Spinal cord (tissue), 10 donors: ENCODE measurements around the gene IGSF1. TPM values are rescaled to one million over a fixed set of nuclear protein-coding genes. Genes with fewer than 3 reads are reported as not detected.

ENCODE experiments used
- DNase-seq, 6 donors: peaks; one replicate each; pipeline versions ENCODE4 v3.0.0 to v3.0.0-alpha.2; 2013 to 2015; ENCODE audit warnings: low spot score in 6 of 6, low read depth in 4 of 6
- H3K27ac ChIP-seq: one replicate; pipeline ENCODE4 v1.5.1; 2013; ENCODE audit warnings: low read depth, low read length, control low read depth
- H3K27me3 ChIP-seq: one replicate; pipeline ENCODE4 v1.6.1; 2013; ENCODE audit warnings: low read length; ENCODE audit not compliant: control insufficient read depth, insufficient read depth
- H3K36me3 ChIP-seq: one replicate; pipeline ENCODE4 v1.6.1; 2013; ENCODE audit warnings: low read length; ENCODE audit not compliant: control insufficient read depth, insufficient read depth
- H3K4me1 ChIP-seq: one replicate; pipeline ENCODE4 v1.6.1; 2013; ENCODE audit warnings: low read length; ENCODE audit not compliant: control insufficient read depth, insufficient read depth
- H3K4me3 ChIP-seq: one replicate; pipeline ENCODE4 v1.5.1; 2013; ENCODE audit warnings: low read depth, low read length, control low read depth
- H3K9me3 ChIP-seq: one replicate; pipeline ENCODE4 v1.6.1; 2013; ENCODE audit warnings: low read length; ENCODE audit not compliant: control insufficient read depth, insufficient read depth
- WGBS: methylation state at CpG from one replicate; pipeline ENCODE4 v1.1.5; 2013; ENCODE audit warnings: missing lambda C conversion rate; ENCODE audit not compliant: insufficient coverage; 5-methylcytosine and 5-hydroxymethylcytosine counted together
- polyA plus RNA-seq, 2 donors: library from polyadenylated mRNA; unstranded; fragments of 120-200 nt; gene quantifications; one replicate each; pipeline ENCODE4 v1.2.1, GENCODE V29; 2013; ENCODE audit not compliant: insufficient read length in 2 of 2
- total RNA-seq, 2 donors: library from RNA; depleted of rRNA in 1 of 2; stranded (reverse); fragments of 120-200 nt in 1 of 2; fragments of >200 nt in 1 of 2; gene quantifications; one replicate each; pipeline versions ENCODE4 v1.2.3 to v1.2.4, GENCODE V29; 2013 to 2014
- donor health status: healthy.

Gene IGSF1
- total and polyA plus RNA-seq, 4 donors: 9.3 to 17.3 (median 14.2) TPM

DNA sequence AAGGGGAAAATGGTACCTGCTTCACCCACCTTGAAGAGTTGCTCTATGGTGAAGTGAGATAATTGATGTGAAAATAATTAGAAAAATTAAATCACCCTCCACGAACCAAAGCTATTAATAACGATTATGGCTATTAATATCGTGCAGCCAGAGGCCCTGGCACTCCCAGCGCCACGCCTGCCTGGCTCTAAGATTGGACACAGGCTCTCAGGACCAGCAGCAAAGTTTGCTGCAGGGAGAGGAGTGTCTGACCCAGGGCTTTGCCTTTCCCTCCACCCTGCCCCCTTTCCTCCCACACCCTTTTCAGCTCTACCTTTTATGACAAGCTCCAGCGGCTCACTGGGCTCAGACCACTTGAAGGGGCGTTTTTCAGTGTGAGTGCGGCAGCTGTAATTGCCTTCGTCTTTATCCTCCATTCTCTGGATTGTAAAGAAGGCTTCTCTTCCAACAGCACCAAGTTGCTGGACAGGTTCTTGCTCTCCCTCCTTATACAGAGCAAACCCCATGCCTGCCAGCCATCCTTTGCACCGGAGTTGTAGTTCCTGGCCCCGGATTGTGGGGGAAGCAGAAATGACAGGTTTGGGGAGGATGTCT lies 11.5 kb downstream of the IGSF1 start:
- Histone ChIP-seq H3K27me3 (peaks cover 23% of the 10 kb centered on the region), H3K36me3 (no peaks in the 10 kb centered on the region), H3K27ac (no peak overlapping the region), H3K9me3 (no peaks in the 10 kb centered on the region), H3K4me1 (peaks cover 2% of the 10 kb centered on the region), H3K4me3 (no peak overlapping the region)
- 46% methylated on average over 6 of the region's 11 CpGs for WGBS
- no peak for DNase-seq

DNA sequence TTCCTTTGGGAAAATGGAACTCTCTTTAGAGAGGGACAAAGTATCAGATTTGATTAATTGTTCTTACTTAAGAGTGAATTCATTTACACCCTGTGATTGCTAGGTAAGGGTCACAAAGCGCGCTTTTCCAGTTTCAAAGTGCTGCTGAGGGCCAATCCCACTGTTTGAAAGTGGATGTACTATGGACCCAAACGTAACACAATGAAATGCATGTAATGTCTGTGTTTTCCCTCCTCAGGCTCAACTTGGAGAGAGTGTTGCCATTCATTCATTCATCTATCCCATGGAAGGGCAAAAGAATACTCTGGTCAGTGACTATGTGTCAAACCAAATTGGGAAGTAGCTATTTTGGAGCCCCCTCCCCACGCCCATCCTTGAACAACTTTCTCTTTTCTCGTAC lies 16.1 kb downstream of the IGSF1 start:
- Histone ChIP-seq H3K4me3 (no peak overlapping the region), H3K36me3 (no peaks in the 10 kb centered on the region), H3K9me3 (no peaks in the 10 kb centered on the region), H3K27ac (no peak overlapping the region), H3K4me1 (no peaks in the 10 kb centered on the region), H3K27me3 (peaks cover 9% of the 10 kb centered on the region)
- no CpG with 5 or more reads among the region's 5 CpGs for WGBS
- no peak for DNase-seq

DNA sequence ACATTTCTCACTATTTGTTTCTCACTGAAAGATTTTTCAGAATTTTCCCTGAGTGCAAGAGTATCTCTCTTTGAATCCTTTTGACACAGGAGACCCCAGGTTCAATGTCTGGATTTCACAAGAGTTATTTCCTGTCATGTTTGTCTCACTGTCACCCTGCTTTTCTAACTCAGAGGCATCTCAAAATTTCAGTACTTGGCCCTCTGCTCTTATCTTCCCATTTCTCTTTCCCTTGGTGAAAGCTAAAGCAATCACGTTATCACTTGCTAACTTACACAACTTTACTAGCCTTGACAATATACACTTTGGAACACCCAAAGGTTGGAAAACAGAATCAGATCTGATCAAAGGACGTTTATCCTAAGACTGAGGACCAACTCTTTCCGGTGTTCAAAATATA lies 17.3 kb downstream of the IGSF1 start:
- H3K4me3 ChIP-seq: no peak overlapping the region
- no peak for DNase-seq
- H3K4me1 ChIP-seq: no peaks in the 10 kb centered on the region
- no peaks in the 10 kb centered on the region for H3K9me3 ChIP-seq
- WGBS: 49% methylated on average over 3 of the region's 3 CpGs
- peaks cover 7% of the 10 kb centered on the region for H3K27me3 ChIP-seq
- H3K36me3 ChIP-seq: no peaks in the 10 kb centered on the region
- no peak overlapping the region for H3K27ac ChIP-seq

DNA sequence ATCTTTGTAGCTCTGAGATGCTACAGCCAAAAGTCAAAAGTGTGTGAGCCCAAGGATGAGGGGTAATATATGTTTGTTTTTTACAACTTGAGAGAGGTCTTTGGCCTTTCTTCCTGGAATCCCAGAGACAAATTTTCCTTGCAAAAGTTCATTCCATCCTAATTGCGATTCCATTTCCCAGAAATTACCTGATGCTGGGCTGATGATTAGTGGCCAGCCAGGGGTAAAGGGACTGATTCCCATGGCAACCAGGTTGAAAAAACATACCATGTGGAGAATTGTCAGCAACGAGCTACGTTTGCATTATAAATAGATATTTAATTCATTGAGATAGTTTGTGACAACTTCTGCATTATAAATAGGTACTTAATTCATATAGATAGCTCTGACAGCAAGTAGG lies 17.8 kb downstream of the IGSF1 start:
- no peak overlapping the region for H3K4me3 ChIP-seq
- H3K36me3 ChIP-seq: no peaks in the 10 kb centered on the region
- no peaks in the 10 kb centered on the region for H3K9me3 ChIP-seq
- no peak for DNase-seq
- no CpG with 5 or more reads among the region's 3 CpGs for WGBS
- H3K4me1 ChIP-seq: no peaks in the 10 kb centered on the region
- H3K27me3 ChIP-seq: peaks cover 7% of the 10 kb centered on the region
- H3K27ac ChIP-seq: no peak overlapping the region

DNA sequence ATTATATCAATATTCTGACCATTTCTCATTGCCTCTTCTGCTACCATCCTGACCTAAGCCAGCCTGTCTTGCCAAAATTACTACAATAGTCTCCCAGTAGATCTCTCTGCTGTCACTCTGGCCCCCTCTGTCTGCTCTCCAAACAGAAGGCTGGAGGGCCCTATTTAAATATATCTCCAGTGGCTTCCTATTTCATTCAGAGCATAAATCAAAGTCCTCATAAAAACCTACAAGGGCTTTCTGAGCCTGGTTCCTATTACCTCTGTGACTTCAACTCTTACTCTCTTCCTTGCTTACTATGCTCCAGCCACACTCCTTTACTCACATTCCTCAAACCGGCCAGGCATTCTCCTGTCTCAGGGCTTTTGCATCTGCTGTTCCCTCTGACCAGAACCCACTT lies 19.0 kb downstream of the IGSF1 start:
- DNase-seq: no peak
- WGBS: 13% methylated on average over 1 of the region's 1 CpG

DNA sequence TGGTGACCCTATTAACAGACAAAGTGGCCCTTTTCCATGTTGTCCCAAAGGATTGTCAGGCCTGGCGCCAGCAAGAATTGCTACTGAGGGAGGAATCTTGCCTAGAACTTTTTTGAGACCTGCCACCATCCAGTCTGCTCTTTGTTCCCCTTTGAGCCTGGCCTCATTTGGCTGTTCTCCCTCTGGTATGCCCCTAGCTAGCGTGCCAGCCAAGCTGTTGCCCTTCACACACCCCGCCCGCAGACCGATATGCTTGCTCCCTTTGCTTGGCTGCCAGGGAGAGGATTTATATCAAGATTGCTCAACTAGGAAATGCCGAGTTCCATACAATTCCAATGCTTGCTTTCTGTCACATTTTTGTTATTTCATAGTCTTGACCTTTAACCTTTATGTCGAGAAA lies 24.4 kb downstream of the IGSF1 start:
- 69% methylated on average over 7 of the region's 7 CpGs for WGBS
- Histone ChIP-seq H3K27ac (no peak overlapping the region), H3K27me3 (peaks cover 2% of the 10 kb centered on the region), H3K4me1 (no peaks in the 10 kb centered on the region), H3K9me3 (no peaks in the 10 kb centered on the region), H3K4me3 (no peak overlapping the region), H3K36me3 (no peaks in the 10 kb centered on the region)
- peak in 1 of 6 donors; percentile 13 for DNase-seq

More for the DNA sequence above, 19.0 kb downstream of the IGSF1 start:
- Histone ChIP-seq H3K27me3 (peaks cover 7% of the 10 kb centered on the region), H3K4me3 (no peak overlapping the region), H3K9me3 (no peaks in the 10 kb centered on the region), H3K4me1 (no peaks in the 10 kb centered on the region), H3K36me3 (no peaks in the 10 kb centered on the region), H3K27ac (no peak overlapping the region)

DNA sequence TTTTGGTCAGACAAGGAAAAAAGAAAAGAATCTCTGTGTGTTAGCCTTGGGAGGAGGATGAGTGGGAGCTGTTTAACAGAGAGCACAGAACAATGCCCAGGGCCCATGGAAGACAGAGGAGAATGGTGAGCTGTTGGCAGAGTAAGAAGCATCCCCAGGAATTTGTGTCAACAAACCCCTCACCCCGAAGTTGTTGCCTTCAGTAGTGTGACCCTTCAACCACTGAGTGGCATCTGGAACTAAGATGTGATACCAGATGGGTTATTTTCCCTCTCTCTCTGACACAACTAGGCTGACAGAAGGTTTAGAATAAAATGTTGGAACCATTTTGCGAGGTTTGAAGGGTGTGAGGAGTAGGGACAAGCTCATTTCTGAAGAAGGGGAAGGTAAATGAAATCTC lies 25.1 kb downstream of the IGSF1 start:
- DNase-seq: no peak
- Histone ChIP-seq H3K4me3 (no peak overlapping the region), H3K4me1 (no peaks in the 10 kb centered on the region), H3K27me3 (peaks cover 2% of the 10 kb centered on the region), H3K9me3 (no peaks in the 10 kb centered on the region), H3K27ac (no peak overlapping the region), H3K36me3 (no peaks in the 10 kb centered on the region)
- WGBS: 50% methylated on average over 1 of the region's 2 CpGs

DNA sequence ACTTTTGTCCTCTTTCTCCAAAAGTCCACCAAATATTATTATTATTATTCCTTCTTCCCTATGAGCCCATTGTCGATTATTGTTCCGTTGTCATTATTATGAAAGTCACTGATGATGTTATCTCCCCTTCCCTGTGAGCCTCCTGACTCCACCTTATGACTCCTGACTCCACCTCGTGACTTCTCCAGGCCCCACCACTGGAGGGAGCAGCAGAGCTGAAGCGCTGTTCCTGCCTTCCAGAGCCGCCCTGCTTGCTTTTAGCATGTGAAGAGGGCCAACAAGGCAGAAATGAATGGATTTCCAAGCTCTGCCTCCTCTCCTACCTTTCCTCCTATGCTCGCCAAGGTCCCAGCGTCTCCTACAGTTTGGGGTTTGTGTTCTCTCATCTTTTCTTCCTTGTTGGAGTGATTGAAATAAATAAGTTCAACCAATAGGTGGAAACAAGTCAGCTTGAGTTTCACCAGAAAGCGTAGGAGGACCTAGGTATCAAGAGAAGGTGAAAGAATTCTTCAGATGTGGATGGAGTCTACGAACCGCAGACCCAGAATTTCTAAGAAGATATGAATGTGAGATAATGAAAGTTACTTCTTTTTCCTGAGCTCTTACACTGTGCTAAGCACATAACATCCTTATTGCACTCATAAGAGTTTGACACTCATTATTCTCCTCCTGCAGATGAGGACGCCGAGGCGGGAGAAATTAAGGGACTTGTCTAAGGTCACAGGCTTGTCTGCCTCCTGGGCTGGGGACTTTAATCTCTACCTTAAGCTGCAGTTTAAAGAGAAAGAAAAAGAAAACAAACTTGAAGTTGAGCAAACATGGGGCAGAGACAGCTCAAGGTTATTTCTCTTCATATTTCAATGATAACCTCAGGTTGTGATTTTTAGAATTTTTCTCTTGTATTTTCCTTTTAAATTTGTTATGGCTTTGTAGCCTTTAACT lies 26.1 kb downstream of the IGSF1 start:
- H3K27me3 ChIP-seq: peaks cover 2% of the 10 kb centered on the region
- no peak for DNase-seq
- WGBS: 41% methylated on average over 3 of the region's 13 CpGs

DNA sequence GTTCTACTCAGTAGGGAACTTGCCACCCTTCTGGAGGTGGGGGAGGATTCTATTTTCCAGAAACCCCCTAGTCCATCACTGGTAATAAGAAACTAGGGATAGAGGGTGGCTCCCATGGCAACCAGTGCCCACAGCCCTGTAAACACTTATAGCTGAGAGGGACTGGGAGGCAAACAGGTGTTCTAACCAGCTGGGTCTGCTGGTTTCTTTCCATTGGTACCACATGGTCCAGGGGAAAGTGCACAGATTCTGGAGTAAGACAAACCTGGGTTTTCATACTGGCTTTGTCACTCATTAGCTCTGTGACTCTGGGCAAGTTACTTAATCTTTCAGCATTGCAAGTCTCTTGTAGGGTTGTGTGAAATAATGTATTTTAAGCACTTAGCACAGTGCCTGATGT lies 26.9 kb downstream of the IGSF1 start:
- no peaks in the 10 kb centered on the region for H3K4me1 ChIP-seq
- no peaks in the 10 kb centered on the region for H3K9me3 ChIP-seq

More for the DNA sequence above, 26.1 kb downstream of the IGSF1 start:
- H3K4me1 ChIP-seq: no peaks in the 10 kb centered on the region
- H3K9me3 ChIP-seq: no peaks in the 10 kb centered on the region
- no peak overlapping the region for H3K4me3 ChIP-seq
- H3K36me3 ChIP-seq: no peaks in the 10 kb centered on the region
- H3K27ac ChIP-seq: no peak overlapping the region

DNA sequence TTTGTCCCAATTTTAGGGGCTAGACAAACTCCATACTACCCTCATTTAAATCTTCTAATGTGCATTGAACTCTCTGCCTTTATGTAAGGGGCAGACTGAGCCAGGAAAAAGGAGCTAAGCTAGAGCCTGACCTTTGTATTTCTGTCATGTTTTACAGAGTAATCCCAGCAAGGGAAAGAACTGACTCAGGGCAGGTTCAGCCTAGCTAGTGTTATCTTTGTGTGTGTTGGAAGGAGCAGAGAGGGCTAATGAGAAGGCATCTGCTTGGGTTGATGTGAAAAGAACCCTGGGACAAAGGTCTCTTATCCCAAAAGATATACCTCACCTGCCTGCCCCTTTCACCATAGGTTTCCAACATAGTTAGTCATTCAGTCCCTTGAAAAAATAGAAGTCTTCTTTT lies 31.7 kb downstream of the IGSF1 start:
- no peaks in the 10 kb centered on the region for H3K4me1 ChIP-seq
- DNase-seq: no peak
- no peaks in the 10 kb centered on the region for H3K9me3 ChIP-seq
- peaks cover 3% of the 10 kb centered on the region for H3K27me3 ChIP-seq
- no peaks in the 10 kb centered on the region for H3K36me3 ChIP-seq
- H3K4me3 ChIP-seq: no peak overlapping the region
- no peak overlapping the region for H3K27ac ChIP-seq

More for the DNA sequence above, 26.9 kb downstream of the IGSF1 start:
- H3K27ac ChIP-seq: no peak overlapping the region
- H3K4me3 ChIP-seq: no peak overlapping the region
- no peak for DNase-seq
- H3K27me3 ChIP-seq: peaks cover 4% of the 10 kb centered on the region
- no peaks in the 10 kb centered on the region for H3K36me3 ChIP-seq
